Naive B cell (primary cell): ENCODE results near the gene ARMH1. TPM values are rescaled to one million over a fixed set of nuclear protein-coding genes. Genes with fewer than 3 reads are reported as not detected.
A peak's percentile ranks its signal among the peaks of the same experiment; 100 is the strongest.
"Not testable (repeated sequence)": the region's sequence is repeated elsewhere in the genome, so short reads cannot be mapped to it uniquely, and the experiment has no call there.

ENCODE experiments used
- ATAC-seq, 2 donors: fragments of 150-1000 bp; cut with Tn5 transposase; 2 replicates each; pipeline ENCODE4 v1.10.0; 2021; ENCODE audit warnings: low read depth in 2 of 2, mild to moderate bottlenecking in 2 of 2, moderate library complexity in 2 of 2
- DNase-seq: peaks from one replicate; pipeline ENCODE4 v3.0.0; 2022
- H3K27ac Mint-ChIP-seq, 6 donors: one replicate each; pipeline ENCODE4 v1.8.0; 2020 to 2022; ENCODE audit warnings: mild to moderate bottlenecking in 6 of 6, mixed read lengths in 6 of 6, moderate library complexity in 5 of 6, inconsistent platforms in 2 of 6
- H3K27me3 Mint-ChIP-seq, 3 donors: one replicate each; pipeline ENCODE4 v1.8.0; 2021 to 2022; ENCODE audit warnings: mixed read lengths in 3 of 3, mild to moderate bottlenecking in 1 of 3
- H3K36me3 Mint-ChIP-seq, 2 donors: one replicate each; pipeline ENCODE4 v1.8.0; 2020 to 2022; ENCODE audit warnings: mixed read lengths in 2 of 2, inconsistent platforms in 1 of 2, mild to moderate bottlenecking in 1 of 2
- H3K4me1 Mint-ChIP-seq, 3 donors: one replicate each; pipeline ENCODE4 v1.8.0; 2020 to 2022; ENCODE audit warnings: mixed read lengths in 3 of 3, inconsistent platforms in 1 of 3, mild to moderate bottlenecking in 1 of 3, moderate library complexity in 1 of 3
- H3K4me3 Mint-ChIP-seq, 8 donors: one replicate each; pipeline ENCODE4 v1.8.0; 2020 to 2022; ENCODE audit warnings: mild to moderate bottlenecking in 8 of 8, mixed read lengths in 8 of 8, moderate library complexity in 8 of 8, inconsistent platforms in 2 of 8
- H3K9me3 Mint-ChIP-seq, 7 donors: one replicate each; pipeline ENCODE4 v1.8.0; 2020 to 2022; ENCODE audit warnings: mixed read lengths in 7 of 7, mild to moderate bottlenecking in 5 of 7, inconsistent platforms in 2 of 7, moderate library complexity in 1 of 7
- polyA plus RNA-seq, 6 donors: library from polyadenylated mRNA; unstranded; fragments of 300-500 nt; fragmentation: Illumina TruSeq; gene quantifications; one replicate each; pipeline ENCODE4 v1.2.3, GENCODE V29; 2021; ENCODE audit warnings: low read depth in 6 of 6

ARMH1 gene
- polyA plus RNA-seq, 6 donors from 2014 or later, result 14.0 to 28.1 (median 18.6) TPM

DNA sequence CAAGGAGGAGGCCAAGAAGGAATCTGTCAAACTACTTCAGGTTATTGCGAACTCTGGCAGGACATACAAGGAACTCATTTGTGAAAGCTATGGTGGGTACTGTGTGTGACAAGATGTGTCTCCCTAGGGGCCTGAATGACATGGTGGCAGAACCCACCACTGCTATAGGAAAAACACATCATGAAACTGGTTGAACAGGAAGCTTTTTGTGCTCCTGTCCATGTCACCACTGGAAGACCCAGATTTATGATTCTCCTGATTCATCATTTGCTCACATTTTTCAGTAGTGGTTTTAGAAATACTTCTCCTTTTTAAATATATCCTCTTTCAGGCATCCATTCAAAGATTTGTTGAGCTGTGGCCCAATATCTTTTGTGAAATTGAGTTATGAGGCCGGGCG is 23.6 kb downstream of the ARMH1 start:
- peaks cover 35 to 58% (median 48%) of the 10 kb centered on the region in 3 donors for H3K4me1 Mint-ChIP-seq
- no peaks in the 10 kb centered on the region for H3K9me3 Mint-ChIP-seq
- H3K27me3 Mint-ChIP-seq, result no peaks in the 10 kb centered on the region
- H3K36me3 Mint-ChIP-seq, result no peaks in the 10 kb centered on the region
- peak overlapping the region in 4 of 6 donors; percentile 41 to 86 (median 74) for H3K27ac Mint-ChIP-seq
- DNase-seq (peak; percentile 41), ATAC-seq (peak; percentile 54 to 61)
- peak overlapping the region in 6 of 8 donors; percentile 11 to 73 (median 52) for H3K4me3 Mint-ChIP-seq

DNA sequence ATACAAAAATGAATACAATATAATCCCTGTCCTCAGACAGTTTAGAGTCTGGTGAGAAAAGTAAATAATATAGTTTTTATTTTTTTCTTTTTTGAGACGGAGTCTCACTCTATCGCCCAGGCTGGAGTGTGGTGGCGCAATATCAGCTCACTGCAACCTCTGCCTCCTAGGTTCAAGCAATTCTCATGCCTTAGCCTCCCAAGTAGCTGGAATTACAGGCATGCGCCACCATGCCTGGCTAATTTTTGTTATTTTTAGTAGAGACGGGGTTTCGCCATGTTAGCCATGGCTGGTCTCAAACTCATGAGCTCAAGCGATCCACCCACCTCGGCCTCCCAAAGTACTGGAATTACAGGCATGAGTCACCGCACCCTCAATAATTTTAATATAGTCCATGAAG is 24.9 kb downstream of the ARMH1 start:
- H3K4me3 Mint-ChIP-seq, H3K9me3 Mint-ChIP-seq, DNase-seq, H3K27me3 Mint-ChIP-seq, H3K36me3 Mint-ChIP-seq, ATAC-seq, H3K27ac Mint-ChIP-seq: not testable (repeated sequence)
- peaks cover 29 to 49% (median 42%) of the 10 kb centered on the region in 3 donors for H3K4me1 Mint-ChIP-seq

DNA sequence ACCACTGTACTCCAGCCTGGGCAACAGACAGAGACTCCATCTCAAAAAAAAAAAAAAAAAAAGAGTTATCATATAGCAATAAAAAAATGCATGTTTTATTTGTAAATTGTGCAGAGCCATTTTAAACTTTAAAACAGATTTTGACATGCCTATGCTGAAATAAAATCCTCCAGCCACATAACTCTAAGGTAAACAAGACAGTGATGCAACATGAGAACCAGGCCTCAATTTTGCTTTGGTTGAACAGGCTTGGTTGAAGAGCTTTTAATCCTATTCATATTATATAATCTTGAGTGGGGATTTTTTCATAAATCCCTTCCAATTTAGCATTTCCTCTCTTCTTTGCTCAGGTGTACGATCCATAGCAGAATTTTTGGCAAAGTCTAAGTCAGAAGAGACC is 26.1 kb downstream of the ARMH1 start:
- no peaks in the 10 kb centered on the region for H3K36me3 Mint-ChIP-seq
- no peak for ATAC-seq
- no peaks in the 10 kb centered on the region for H3K9me3 Mint-ChIP-seq
- DNase-seq, result no peak
- H3K4me1 Mint-ChIP-seq, result peaks cover 20 to 37% (median 30%) of the 10 kb centered on the region in 3 donors
- no peaks in the 10 kb centered on the region for H3K27me3 Mint-ChIP-seq
- no peak overlapping the region for H3K27ac Mint-ChIP-seq
- no peak overlapping the region for H3K4me3 Mint-ChIP-seq

DNA sequence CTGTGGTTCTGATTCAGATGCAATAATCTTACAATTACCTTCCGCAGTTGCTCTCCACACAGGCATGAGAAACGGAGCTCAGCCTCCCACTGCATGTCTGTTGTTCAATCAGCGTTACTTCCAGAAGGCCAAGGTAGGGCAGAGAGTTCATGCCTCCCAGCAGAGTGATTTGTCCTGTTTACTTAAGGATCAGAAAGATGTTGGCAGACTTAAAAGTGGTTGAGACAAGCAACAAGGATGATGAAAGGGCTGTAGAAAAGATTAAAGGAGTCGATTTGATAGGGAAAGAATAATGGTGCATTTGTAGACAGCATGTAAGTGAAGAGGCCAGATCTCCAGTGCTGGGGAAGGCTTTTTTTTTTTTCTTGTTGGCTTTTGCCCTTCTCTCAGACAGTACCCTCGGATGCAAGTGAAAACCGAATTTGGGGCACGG is 26.6 kb downstream of the ARMH1 start:
- Mint-ChIP-seq H3K27ac (no peak overlapping the region), H3K4me1 (peaks cover 20 to 31% (median 24%) of the 10 kb centered on the region in 3 donors), H3K9me3 (no peaks in the 10 kb centered on the region), H3K27me3 (no peaks in the 10 kb centered on the region), H3K36me3 (no peaks in the 10 kb centered on the region), H3K4me3 (no peak overlapping the region)
- ATAC-seq, result no peak
- DNase-seq, result no peak

DNA sequence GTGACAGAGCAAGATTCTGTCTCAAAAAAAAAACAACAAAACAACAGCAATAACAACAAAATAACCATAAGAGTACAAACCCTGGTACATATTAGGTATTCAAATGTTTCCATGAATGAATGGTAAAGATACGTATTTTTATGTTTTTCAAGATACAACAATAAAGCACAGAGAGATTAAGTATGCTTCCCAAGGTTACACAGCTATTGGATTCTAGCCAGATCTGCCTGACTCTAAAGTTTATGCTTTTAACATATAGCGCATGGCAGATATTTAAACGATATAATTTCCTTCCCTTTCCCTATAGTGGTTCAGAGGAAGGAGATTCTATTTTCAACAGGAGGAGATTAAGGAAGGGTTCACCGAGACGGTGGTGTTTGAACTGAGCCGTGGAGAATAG is 31.0 kb downstream of the ARMH1 start:
- Mint-ChIP-seq H3K4me3 (no peak overlapping the region), H3K27me3 (no peaks in the 10 kb centered on the region), H3K27ac (peak overlapping the region in 2 of 6 donors; percentile 13 to 70)

DNA sequence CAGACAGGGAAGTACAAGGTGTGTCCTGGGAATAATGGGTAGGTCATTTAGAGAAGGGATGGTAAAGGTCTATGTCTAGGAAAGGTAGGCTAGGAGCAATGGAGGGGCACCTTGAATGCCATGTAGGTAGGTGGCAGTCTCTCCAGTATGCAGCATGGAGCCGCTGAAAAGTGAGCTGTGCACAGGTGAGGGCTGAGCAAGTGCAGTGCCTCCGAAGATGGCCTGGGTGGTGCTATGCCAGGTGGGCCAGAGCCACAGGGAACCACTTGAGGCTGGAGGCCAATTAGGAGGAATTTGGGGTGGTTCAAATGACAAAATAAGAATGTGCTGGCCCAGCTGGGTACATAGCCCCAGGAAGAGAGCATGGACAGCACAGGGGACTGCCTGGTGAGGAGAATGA is 31.4 kb downstream of the ARMH1 start:
- ATAC-seq, result no peak
- DNase-seq, result no peak
- Mint-ChIP-seq H3K36me3 (no peaks in the 10 kb centered on the region), H3K4me1 (peaks cover 14 to 25% (median 18%) of the 10 kb centered on the region in 3 donors), H3K27ac (peak overlapping the region in 1 of 6 donors; percentile 70), H3K4me3 (no peak overlapping the region), H3K9me3 (no peaks in the 10 kb centered on the region), H3K27me3 (no peaks in the 10 kb centered on the region)

More for the DNA sequence above, 31.0 kb downstream of the ARMH1 start:
- Mint-ChIP-seq H3K9me3 (no peaks in the 10 kb centered on the region), H3K36me3 (no peaks in the 10 kb centered on the region), H3K4me1 (peaks cover 14 to 22% (median 18%) of the 10 kb centered on the region in 3 donors)
- DNase-seq (no peak), ATAC-seq (no peak)

DNA sequence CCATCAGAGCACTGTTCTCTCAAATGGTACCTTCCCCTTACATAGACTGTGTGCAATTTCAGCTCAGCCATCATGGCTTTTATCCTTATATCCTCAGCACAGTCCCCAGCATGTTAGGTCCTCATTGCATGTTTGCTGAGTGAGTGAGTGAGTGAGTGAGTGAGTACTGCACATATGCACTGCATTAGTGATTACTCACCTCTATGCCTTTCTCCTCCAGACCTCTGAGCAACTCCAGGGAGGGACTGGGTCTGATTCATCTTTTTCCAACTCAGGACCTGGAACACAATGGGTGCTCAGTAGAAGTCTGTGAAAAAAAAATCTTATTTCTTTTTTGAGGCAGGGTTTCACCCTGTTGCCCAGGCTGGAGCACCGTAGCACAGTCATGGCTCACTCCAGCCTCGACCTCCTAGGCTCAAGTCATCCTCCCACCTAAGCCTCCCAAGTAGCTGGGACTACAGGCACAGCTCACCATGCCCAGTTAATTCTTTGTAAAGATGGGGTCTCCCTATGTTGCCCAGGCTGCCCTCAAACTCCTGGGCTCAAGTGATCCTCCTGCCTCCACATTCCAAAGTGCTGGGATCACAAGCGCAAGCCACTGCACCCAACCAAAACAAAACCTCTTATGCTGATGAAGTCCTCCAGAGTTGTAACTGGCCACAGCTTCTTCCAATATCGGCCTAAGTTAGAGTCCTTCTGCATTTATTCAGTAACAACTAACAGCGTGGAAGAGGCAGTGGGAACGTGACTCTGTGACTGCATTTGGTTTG is 32.8 kb downstream of the ARMH1 start:
- peak overlapping the region in 2 of 6 donors; percentile 28 to 35 for H3K27ac Mint-ChIP-seq
- peaks cover 18 to 32% (median 24%) of the 10 kb centered on the region in 3 donors for H3K4me1 Mint-ChIP-seq
- no peak overlapping the region for H3K4me3 Mint-ChIP-seq
- DNase-seq (no peak), ATAC-seq (no peak)
- no peaks in the 10 kb centered on the region for H3K27me3 Mint-ChIP-seq
- no peaks in the 10 kb centered on the region for H3K36me3 Mint-ChIP-seq
- no peaks in the 10 kb centered on the region for H3K9me3 Mint-ChIP-seq

DNA sequence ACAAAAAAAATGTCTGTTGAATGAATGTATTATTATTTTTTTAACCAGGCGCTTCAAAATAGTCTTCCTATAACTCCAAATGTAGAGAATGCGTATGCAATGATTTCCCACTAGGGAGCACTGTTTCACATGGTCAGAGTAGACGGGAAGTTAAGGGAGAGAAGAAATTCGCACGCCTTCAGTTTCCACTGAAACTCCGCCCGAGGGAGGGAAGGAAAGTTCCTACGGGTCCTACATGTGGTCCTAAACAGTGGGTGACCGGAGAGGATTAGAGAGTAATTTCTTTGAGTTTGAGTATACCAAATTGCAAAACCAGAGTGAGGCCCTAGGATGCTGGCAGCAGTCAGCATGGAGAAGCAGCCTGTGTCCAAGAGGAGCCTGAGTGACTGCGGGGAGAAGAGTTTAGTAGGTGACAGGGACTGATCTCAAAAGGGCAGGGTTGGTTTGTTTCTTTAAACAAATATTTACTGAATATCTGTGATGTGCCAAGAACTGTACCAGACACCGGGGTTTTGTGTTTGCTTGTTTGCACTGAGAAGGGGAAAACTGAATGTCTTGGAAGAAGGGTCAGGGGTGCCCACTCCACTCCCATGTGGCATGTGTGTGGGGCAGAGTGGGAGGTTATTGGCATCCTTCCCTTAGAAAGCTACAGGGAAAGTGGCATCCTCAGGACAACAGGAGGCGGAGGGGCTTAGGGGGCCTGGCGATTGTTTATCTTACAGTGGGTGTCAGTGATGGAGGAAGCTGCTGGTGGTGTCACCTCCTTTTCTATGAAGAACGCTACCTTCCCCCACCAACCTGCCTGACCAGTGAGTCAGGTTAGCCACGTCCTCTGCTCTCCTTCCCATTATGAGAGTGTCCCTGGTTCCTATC is 33.7 kb downstream of the ARMH1 start:
- no peaks in the 10 kb centered on the region for H3K27me3 Mint-ChIP-seq
- peak overlapping the region in 4 of 6 donors; percentile 1 to 89 (median 35) for H3K27ac Mint-ChIP-seq
- H3K9me3 Mint-ChIP-seq, result no peaks in the 10 kb centered on the region
- no peaks in the 10 kb centered on the region for H3K36me3 Mint-ChIP-seq
- ATAC-seq (peak; percentile 63 to 71), DNase-seq (peak; percentile 55)
- peak overlapping the region; percentile 13 to 91 (median 65) for H3K4me3 Mint-ChIP-seq
- peaks cover 18 to 40% (median 33%) of the 10 kb centered on the region in 3 donors for H3K4me1 Mint-ChIP-seq

DNA sequence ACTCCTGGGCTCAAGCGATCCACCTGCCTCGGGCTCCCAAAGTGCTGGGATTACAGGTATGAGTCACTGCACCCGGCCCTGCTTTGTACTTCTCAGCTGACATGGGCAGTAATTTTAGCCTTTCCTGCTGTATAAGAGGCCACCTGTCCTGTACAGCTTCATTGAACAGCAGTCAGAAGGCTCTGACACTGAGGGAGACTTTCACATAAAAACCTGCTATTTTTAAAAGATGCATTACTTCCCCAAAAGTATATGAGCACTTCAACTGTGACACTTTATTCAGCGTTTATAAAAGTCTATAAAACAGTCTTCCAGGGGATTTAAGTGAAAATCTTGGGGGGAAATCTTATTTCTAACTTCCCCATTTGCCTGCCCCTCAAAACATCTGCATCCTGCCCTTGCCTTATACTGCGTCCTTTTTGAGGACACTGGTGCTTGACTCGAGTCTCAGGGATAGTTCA is 38.8 kb downstream of the ARMH1 start:
- Mint-ChIP-seq H3K27ac (peak overlapping the region; percentile 86 to 98 (median 96)), H3K36me3 (no peaks in the 10 kb centered on the region), H3K9me3 (peaks cover 0 to 1% (median 0%) of the 10 kb centered on the region in 7 donors), H3K27me3 (no peaks in the 10 kb centered on the region), H3K4me3 (peak overlapping the region; percentile 33 to 91 (median 80)), H3K4me1 (peaks cover 44 to 74% (median 68%) of the 10 kb centered on the region in 3 donors)
- DNase-seq, result peak; percentile 65
- ATAC-seq, result peak; percentile 74 to 77

DNA sequence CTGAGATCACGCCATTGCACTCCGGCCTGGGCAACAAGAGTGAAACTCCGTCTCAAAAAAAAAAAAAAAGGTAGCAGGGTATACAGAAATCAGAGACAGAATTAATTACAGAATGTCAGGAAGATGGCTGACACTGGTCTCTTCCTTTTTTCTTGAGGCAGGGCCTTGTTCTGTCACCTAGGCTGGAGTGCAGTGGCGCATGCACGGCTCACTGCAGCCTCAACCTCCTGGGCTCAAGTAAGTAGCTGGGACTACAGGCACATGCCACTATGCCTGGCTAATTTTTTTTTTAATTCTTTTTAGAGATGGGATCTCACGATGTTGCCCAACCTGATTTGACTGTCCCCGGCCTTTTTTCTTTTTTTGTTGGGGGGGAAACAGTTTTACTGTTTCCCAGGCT is 40.0 kb downstream of the ARMH1 start:
- Mint-ChIP-seq H3K9me3 (peaks cover 0 to 1% (median 0%) of the 10 kb centered on the region in 7 donors), H3K27ac (peak overlapping the region in 5 of 6 donors; percentile 75 to 97 (median 96)), H3K4me3 (peak overlapping the region; percentile 45 to 91 (median 64)), H3K36me3 (no peaks in the 10 kb centered on the region), H3K4me1 (peaks cover 38 to 76% (median 69%) of the 10 kb centered on the region in 3 donors), H3K27me3 (no peaks in the 10 kb centered on the region)
- DNase-seq, result no peak
- peak; percentile 33 to 37 for ATAC-seq

DNA sequence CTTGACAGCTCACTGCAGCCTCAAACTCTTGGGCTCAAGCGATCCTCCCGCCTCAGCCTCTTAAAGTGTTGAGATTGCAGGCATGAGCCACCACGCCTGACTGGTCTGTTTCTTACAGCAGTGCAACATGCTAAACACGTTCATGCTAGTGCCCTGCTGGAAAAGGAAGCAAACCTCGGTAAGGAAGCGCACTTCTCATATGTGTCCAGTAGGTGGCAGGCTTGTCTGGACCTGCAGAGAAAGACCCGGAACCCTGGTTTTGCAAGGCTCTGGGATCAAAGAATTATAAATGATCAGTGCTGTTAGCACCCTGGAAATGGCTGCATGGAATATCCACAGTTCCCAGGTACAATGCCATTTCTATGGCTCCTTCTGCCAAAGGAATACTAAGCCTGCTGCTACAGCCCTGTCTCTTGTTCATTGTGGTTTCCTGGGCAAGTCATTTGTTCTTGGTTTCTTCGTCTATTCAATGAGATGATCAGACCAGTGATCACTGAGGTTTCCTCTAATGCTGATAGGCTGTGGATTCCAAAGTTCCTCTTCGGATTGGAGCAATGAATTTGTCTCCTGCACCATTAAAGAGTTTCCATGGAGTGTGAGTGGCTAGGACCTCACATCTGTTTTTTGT is 40.5 kb downstream of the ARMH1 start:
- Mint-ChIP-seq H3K4me3 (peak overlapping the region; percentile 45 to 91 (median 64)), H3K27me3 (no peaks in the 10 kb centered on the region), H3K4me1 (peaks cover 41 to 82% (median 73%) of the 10 kb centered on the region in 3 donors), H3K9me3 (peaks cover 0 to 1% (median 0%) of the 10 kb centered on the region in 7 donors), H3K27ac (peak overlapping the region in 5 of 6 donors; percentile 75 to 97 (median 96)), H3K36me3 (no peaks in the 10 kb centered on the region)
- ATAC-seq, result peak; percentile 29 to 45
- DNase-seq, result peak; percentile 73

DNA sequence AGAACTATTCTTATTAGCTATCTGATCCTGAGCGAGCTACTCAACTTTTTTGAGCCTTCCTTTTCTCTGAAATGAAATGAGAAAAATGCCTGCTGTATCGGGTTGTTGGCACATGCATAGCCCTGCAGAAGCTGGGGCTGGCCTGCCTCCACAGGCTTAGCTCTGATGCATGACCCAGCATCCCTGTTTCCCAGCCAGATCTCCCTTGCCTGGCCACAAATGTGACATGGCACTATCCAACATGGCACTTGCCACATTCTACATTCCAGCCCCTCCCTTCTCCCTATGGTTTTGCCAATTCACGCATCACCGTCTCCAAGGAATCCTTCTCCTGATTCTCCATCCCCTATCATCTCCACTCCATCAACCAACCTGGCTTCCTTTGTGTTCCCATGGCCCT is 42.6 kb downstream of the ARMH1 start:
- no peak for ATAC-seq
- peak overlapping the region in 1 of 6 donors; percentile 20 for H3K27ac Mint-ChIP-seq
- H3K36me3 Mint-ChIP-seq, result no peaks in the 10 kb centered on the region
- H3K4me1 Mint-ChIP-seq, result peaks cover 56 to 90% (median 88%) of the 10 kb centered on the region in 3 donors
- H3K27me3 Mint-ChIP-seq, result no peaks in the 10 kb centered on the region
- DNase-seq, result no peak
- H3K9me3 Mint-ChIP-seq, result peaks cover 0 to 1% (median 0%) of the 10 kb centered on the region in 7 donors
- peak overlapping the region in 1 of 8 donors; percentile 18 for H3K4me3 Mint-ChIP-seq

DNA sequence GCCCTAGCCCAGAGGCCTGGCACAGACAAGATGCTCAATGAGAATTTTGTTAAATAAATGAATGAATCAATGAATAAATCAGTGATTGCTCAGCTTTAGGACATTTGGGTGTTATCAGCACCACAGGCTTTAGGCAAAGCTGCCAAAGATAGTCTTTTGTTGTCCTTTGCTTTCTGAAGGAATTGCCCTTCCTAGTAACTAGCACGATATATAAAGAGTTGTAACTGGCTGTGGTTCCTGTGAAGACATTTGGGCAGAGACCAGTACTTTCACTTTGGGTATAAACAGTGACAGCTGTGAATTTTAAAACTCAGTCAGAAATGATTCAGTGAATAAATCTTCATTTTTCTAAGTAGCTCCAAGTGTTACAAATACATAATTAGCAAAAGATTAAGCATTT is 43.1 kb downstream of the ARMH1 start:
- Mint-ChIP-seq H3K27ac (no peak overlapping the region), H3K9me3 (peaks cover 0 to 1% (median 0%) of the 10 kb centered on the region in 7 donors), H3K36me3 (no peaks in the 10 kb centered on the region), H3K4me1 (peaks cover 56 to 88% (median 86%) of the 10 kb centered on the region in 3 donors), H3K4me3 (no peak overlapping the region), H3K27me3 (no peaks in the 10 kb centered on the region)
- DNase-seq, result no peak
- ATAC-seq, result no peak
